ENCODE measurements around the gene B4GAT1.

- no peak for TF ChIP-seq CTCF (IDR thresholded peaks at IDR 0.05 in 8 of 11, conservative IDR thresholded peaks at IDR 0.05 in 3 of 11)
- TF ChIP-seq POLR2AphosphoS5 (IDR thresholded peaks at IDR 0.05) = no peak
These were observed 15.7 kb downstream of the B4GAT1 start for GRCh38 chr11:66331542-66332370.

Data from spleen (tissue), 7 donors.